ENCODE measurements around the gene PTPRN2.

PTPRN2 gene

DNA sequence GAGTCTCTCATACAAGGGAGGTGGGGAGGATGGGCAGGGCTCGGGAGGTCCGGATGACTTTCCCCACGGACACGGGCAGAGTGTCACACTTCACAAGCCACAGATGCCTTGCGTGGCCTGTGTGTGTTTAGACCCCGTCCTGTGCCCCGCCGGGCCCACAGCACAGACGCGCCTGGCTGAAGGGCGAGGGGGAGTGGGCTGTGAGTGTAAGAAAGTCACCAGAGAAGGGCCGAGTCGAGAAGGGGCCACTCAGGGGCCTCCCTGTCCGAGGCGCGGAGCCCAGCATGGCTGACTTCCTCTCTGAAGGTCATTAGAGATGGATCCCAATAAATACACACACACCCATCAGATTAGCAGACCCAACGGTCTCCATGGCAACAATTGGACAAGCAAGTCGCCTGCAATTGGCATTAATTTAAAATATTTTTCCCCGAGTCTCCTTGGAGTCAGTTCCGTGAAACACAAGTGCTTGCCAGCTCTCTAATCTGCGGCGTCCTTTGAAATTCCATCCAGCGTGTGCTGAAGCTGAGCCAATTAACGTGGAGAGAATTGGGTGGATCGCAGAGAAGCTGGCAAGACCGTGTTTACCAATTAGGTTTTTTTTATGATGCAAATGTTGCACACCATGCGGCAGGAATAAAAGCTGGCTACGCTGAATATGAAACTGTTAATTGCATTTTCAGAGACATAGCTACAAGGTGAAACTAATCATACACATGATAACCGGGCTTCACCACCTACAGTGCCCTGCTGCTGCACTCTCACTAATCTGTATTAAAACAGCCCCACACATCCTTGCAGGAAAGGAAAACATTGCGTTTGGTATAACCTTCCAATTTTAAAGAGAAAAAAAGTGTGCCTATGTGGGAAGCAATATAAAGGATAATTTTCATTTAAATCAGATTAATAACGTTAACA is 571.2 kb downstream of the PTPRN2 start:
- H3K27ac Mint-ChIP-seq: no peak overlapping the region

GRCh38 chr7:158015403-158016179 is 572.0 kb downstream of the PTPRN2 start:
- H3K4me1 Mint-ChIP-seq: no peaks in the 10 kb centered on the region
- no peak for DNase-seq
- no peak overlapping the region for H3K4me3 Mint-ChIP-seq
- H3K27ac Mint-ChIP-seq: no peak overlapping the region
- TF ChIP-seq, protein P1, sequence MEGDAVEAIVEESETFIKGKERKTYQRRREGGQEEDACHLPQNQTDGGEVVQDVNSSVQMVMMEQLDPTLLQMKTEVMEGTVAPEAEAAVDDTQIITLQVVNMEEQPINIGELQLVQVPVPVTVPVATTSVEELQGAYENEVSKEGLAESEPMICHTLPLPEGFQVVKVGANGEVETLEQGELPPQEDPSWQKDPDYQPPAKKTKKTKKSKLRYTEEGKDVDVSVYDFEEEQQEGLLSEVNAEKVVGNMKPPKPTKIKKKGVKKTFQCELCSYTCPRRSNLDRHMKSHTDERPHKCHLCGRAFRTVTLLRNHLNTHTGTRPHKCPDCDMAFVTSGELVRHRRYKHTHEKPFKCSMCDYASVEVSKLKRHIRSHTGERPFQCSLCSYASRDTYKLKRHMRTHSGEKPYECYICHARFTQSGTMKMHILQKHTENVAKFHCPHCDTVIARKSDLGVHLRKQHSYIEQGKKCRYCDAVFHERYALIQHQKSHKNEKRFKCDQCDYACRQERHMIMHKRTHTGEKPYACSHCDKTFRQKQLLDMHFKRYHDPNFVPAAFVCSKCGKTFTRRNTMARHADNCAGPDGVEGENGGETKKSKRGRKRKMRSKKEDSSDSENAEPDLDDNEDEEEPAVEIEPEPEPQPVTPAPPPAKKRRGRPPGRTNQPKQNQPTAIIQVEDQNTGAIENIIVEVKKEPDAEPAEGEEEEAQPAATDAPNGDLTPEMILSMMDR (IDR thresholded peaks at IDR 0.05): no peak
- H3K36me3 Mint-ChIP-seq (ENCODE audit: low read depth): no peaks in the 10 kb centered on the region
- H3K27me3 Mint-ChIP-seq (ENCODE audit: low read depth, poor library complexity): peaks cover 12% of the 10 kb centered on the region
- no peaks in the 10 kb centered on the region for H3K9me3 Mint-ChIP-seq

More for the DNA sequence above, 571.2 kb downstream of the PTPRN2 start:
- H3K9me3 Mint-ChIP-seq: no peaks in the 10 kb centered on the region
- H3K27me3 Mint-ChIP-seq (ENCODE audit: low read depth, poor library complexity): peaks cover 12% of the 10 kb centered on the region
- H3K4me1 Mint-ChIP-seq: no peaks in the 10 kb centered on the region
- no peak for DNase-seq
- no peaks in the 10 kb centered on the region for H3K36me3 Mint-ChIP-seq (ENCODE audit: low read depth)
- no peak overlapping the region for H3K4me3 Mint-ChIP-seq
- TF ChIP-seq, protein P1 (IDR thresholded peaks at IDR 0.05): no peak

DNA sequence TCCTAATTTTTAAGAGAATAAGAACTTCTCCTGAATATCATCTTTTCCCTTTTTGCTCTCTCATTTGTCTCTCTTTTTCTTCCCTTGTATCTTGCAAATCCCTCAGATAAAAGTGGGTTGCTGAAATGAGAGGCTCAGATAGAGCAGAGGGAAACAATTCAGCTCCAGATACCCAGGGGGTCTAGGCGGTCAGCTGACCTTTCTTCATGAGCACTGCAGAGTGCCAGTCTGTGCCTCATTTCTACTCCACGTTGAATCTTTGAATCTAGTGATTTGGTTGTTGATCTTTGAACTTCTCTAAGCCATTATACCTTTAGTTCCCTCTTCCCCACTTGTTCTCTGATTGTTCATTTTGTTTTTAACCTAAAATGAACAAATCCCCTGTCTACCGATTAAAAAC is 572.6 kb downstream of the PTPRN2 start:
- H3K27me3 Mint-ChIP-seq (ENCODE audit: low read depth, poor library complexity): peaks cover 12% of the 10 kb centered on the region
- no peak overlapping the region for H3K4me3 Mint-ChIP-seq
- no peak overlapping the region for H3K27ac Mint-ChIP-seq
- peaks cover 4% of the 10 kb centered on the region for H3K4me1 Mint-ChIP-seq
- TF ChIP-seq, protein P1 (IDR thresholded peaks at IDR 0.05): no peak
- H3K36me3 Mint-ChIP-seq (ENCODE audit: low read depth): no peaks in the 10 kb centered on the region
- no peak for DNase-seq
- H3K9me3 Mint-ChIP-seq: no peaks in the 10 kb centered on the region

DNA sequence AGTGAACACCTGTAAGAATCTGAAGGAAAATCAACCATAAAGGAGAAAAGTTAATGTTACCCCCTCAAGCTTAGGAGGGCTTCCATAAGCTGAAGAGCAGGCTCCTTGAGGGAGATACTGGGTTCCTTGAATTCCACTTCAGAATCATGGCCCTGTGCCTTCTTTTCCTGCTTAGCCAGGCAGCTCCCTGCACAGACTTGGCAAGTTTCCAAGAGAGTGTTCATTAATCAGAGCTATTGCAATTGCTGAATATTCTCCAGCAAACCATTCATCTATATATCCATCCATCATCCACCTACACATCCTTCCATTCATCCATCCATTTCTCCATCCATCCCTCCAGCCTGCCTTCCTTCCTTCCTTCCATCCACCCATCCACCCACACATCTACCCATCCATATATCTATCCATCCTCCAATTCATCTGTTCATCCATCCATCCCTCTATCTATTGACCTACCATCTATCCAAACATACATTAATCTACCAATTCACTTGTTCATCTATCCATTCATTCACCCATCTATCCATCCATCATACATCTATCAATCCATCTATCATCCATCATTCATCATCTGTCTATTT is 574.4 kb downstream of the PTPRN2 start:
- peaks cover 20% of the 10 kb centered on the region for H3K4me1 Mint-ChIP-seq
- no peaks in the 10 kb centered on the region for H3K36me3 Mint-ChIP-seq (ENCODE audit: low read depth)
- H3K27ac Mint-ChIP-seq: no peak overlapping the region
- H3K4me3 Mint-ChIP-seq: no peak overlapping the region
- DNase-seq: no peak
- TF ChIP-seq, protein P1 (IDR thresholded peaks at IDR 0.05): no peak
- H3K27me3 Mint-ChIP-seq (ENCODE audit: low read depth, poor library complexity): peaks cover 8% of the 10 kb centered on the region
- no peaks in the 10 kb centered on the region for H3K9me3 Mint-ChIP-seq

- Mint-ChIP-seq H3K4me3 (no peak overlapping the region), H3K27ac (no peak overlapping the region), H3K27me3 (ENCODE audit: low read depth, poor library complexity) (peaks cover 7% of the 10 kb centered on the region), H3K36me3 (ENCODE audit: low read depth) (no peaks in the 10 kb centered on the region), H3K9me3 (no peaks in the 10 kb centered on the region), H3K4me1 (peaks cover 32% of the 10 kb centered on the region)
- TF ChIP-seq, protein P1 (IDR thresholded peaks at IDR 0.05): no peak
- no peak for DNase-seq
These were observed 575.7 kb downstream of the PTPRN2 start for GRCh38 chr7:158011941-158012340.

Measured in nephron progenitor cell (in vitro differentiated cells).